HG03460 (cell line): ENCODE results near the gene XPNPEP2.

Source experiments
- ATAC-seq: cut with Tn5 transposase; IDR thresholded peaks from one replicate; pipeline ENCODE4 v1.9.1; 2021; ENCODE audit not compliant: unreplicated experiment

XPNPEP2 gene

GRCh38 chrX:129738466-129739308 lies at the start of gene XPNPEP2:
Gene XPNPEP2, plus strand, starts transcription at chrX:129738979. Its CDS starts 235 bp downstream, at chrX:129739214.
- ATAC-seq = no peak

GRCh38 chrX:129689796-129690195 lies 49.0 kb upstream of the XPNPEP2 start:
- ATAC-seq = no peak

GRCh38 chrX:129690435-129690834 lies 48.3 kb upstream of the XPNPEP2 start:
- ATAC-seq = no peak

GRCh38 chrX:129693354-129693753 lies 45.4 kb upstream of the XPNPEP2 start:
- ATAC-seq = no peak

GRCh38 chrX:129694805-129695204 lies 44.0 kb upstream of the XPNPEP2 start:
- no peak for ATAC-seq

GRCh38 chrX:129695535-129695934 lies 43.2 kb upstream of the XPNPEP2 start:
- ATAC-seq = no peak

GRCh38 chrX:129695937-129696336 lies 42.8 kb upstream of the XPNPEP2 start:
- ATAC-seq = no peak

- no peak for ATAC-seq
Measured at GRCh38 chrX:129696463-129697155, 42.2 kb upstream of the XPNPEP2 start.

GRCh38 chrX:129697204-129697829 lies 41.5 kb upstream of the XPNPEP2 start:
- no peak for ATAC-seq

GRCh38 chrX:129698150-129698549 lies 40.6 kb upstream of the XPNPEP2 start:
- ATAC-seq = no peak

GRCh38 chrX:129700536-129700935 lies 38.2 kb upstream of the XPNPEP2 start:
- ATAC-seq = no peak

GRCh38 chrX:129701624-129702069 lies 37.1 kb upstream of the XPNPEP2 start:
- no peak for ATAC-seq

- ATAC-seq = no peak
Measured at GRCh38 chrX:129704491-129704890, 34.3 kb upstream of the XPNPEP2 start.

- ATAC-seq = no peak
Measured at GRCh38 chrX:129705377-129705925, 33.3 kb upstream of the XPNPEP2 start.

GRCh38 chrX:129705988-129706387 lies 32.8 kb upstream of the XPNPEP2 start:
- ATAC-seq = no peak

GRCh38 chrX:129706400-129707072 lies 32.2 kb upstream of the XPNPEP2 start:
- no peak for ATAC-seq

- ATAC-seq = no peak
Measured at GRCh38 chrX:129714581-129714980, 24.2 kb upstream of the XPNPEP2 start.

GRCh38 chrX:129716507-129716906 lies 22.3 kb upstream of the XPNPEP2 start:
- no peak for ATAC-seq

- no peak for ATAC-seq
Measured at GRCh38 chrX:129717892-129718291, 20.9 kb upstream of the XPNPEP2 start.

- ATAC-seq = no peak
Measured at GRCh38 chrX:129718676-129719075, 20.1 kb upstream of the XPNPEP2 start.

- ATAC-seq = no peak
Measured at GRCh38 chrX:129719268-129719667, 19.5 kb upstream of the XPNPEP2 start.
